Peyer's patch (tissue), 4 donors: ENCODE results near the gene TCF12.

Source experiments
- CTCF ChIP-seq, 6 experiments: fragments of 450-650 bp in 4 of 6; fragments of 200-600 bp in 2 of 6; sonication (generic) in 1 of 6; IDR thresholded peaks; one replicate each; pipeline ENCODE4 v1.5.1; 2017 to 2019; ENCODE audit warnings: antibody characterized with exemption in 6 of 6, mild to moderate bottlenecking in 3 of 6, moderate library complexity in 1 of 6
- POLR2A ChIP-seq, 2 donors: fragments of 450-650 bp; IDR thresholded peaks; one replicate each; pipeline ENCODE4 v1.5.1; 2017; ENCODE audit warnings: antibody characterized with exemption in 2 of 2, mild to moderate bottlenecking in 2 of 2, moderate library complexity in 2 of 2

- no peak for TF ChIP-seq POLR2A (IDR thresholded peaks at IDR 0.05)
- TF ChIP-seq CTCF (IDR thresholded peaks at IDR 0.05), result no peak
These were observed 305.4 kb downstream of the TCF12 start for GRCh38 chr15:57223887-57224286.
